Muscle of leg (tissue), 11 donors: ENCODE measurements around the gene CEND1. TPM values are rescaled to one million over a fixed set of nuclear protein-coding genes. Genes with fewer than 3 reads are reported as not detected.

Experiments
- DNase-seq: peaks from one replicate; pipeline ENCODE4 v3.0.0; 2013
- H3K27ac ChIP-seq: one replicate; pipeline ENCODE4 v1.5.1; 2013; ENCODE audit warnings: mild to moderate bottlenecking, low read length, control low read depth
- H3K27me3 ChIP-seq: one replicate; pipeline ENCODE4 v1.6.1; 2013; ENCODE audit warnings: low read length; ENCODE audit not compliant: control insufficient read depth, insufficient read depth
- H3K36me3 ChIP-seq: one replicate; pipeline ENCODE4 v1.6.1; 2013; ENCODE audit warnings: low read length; ENCODE audit not compliant: control insufficient read depth, insufficient read depth
- H3K4me1 ChIP-seq: one replicate; pipeline ENCODE4 v1.6.1; 2013; ENCODE audit warnings: low read length; ENCODE audit not compliant: control insufficient read depth, insufficient read depth
- H3K4me3 ChIP-seq: one replicate; pipeline ENCODE4 v1.5.1; 2013; ENCODE audit warnings: low read length, control low read depth
- H3K9me3 ChIP-seq: replicated peaks from 2 replicates; pipeline ENCODE4 v1.6.1; 2013; ENCODE audit warnings: low read depth, low read length; ENCODE audit not compliant: control insufficient read depth
- WGBS: methylation state at CpG from one replicate; pipeline ENCODE4 v1.1.5; 2013; ENCODE audit warnings: missing lambda C conversion rate; ENCODE audit not compliant: insufficient coverage; 5-methylcytosine and 5-hydroxymethylcytosine counted together
- polyA plus RNA-seq, 8 donors: library from polyadenylated mRNA; unstranded; fragments of 120-200 nt; gene quantifications; one replicate each; pipeline versions ENCODE4 v1.2.1 to v1.2.3, GENCODE V29; 2013; ENCODE audit warnings: inconsistent platforms in 1 of 8, low replicate concordance in 1 of 8; ENCODE audit not compliant: insufficient read length in 8 of 8, insufficient read depth in 1 of 8
- total RNA-seq: library from RNA; stranded (reverse); fragments of 120-200 nt; gene quantifications from one replicate; pipeline ENCODE4 v1.2.4, GENCODE V29; 2013

CEND1 gene
- total and polyA plus RNA-seq, 9 donors: 0.04 to 1.5 (median 0.56) TPM

DNA sequence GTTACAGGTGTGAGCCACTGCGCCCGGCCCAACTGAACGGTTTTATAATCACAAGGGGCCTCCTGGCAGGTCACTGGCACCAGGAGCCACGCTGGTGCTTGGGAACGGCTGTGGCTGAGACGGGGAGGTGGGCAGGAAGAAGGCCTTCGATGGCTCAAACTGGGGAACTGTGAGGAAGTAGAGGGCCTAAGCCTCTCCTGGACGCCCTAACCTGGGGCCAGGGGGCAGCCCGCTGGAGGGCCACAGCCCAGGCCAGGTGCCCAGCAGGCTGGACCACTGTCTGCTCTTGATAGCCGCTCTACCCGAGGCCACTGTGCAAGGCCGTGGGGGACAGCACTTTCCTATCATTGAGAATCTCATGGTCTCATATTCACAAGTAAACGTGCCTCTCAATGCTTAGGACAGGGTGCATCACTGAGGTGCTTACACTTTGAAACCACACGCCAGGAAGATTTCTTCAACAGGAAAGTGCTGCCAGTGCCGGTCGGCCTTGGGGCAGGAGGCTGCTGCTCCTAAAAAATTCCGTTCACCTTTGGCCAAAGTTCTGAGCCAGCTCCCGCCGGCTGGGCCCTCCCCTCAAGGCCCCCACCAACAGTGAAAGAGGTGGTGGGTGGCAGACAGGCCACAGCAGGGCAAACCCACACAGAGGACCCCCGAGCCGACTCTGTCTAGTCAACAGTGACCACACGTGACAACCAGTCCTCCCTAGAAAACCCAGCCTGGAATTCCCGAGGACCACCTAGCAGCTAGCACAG lies 19.8 kb downstream of the CEND1 start:
- H3K9me3 ChIP-seq: no peaks in the 10 kb centered on the region
- WGBS: 83% methylated on average over 12 of the region's 23 CpGs
- H3K4me1 ChIP-seq: peaks cover 2% of the 10 kb centered on the region
- H3K27me3 ChIP-seq: no peaks in the 10 kb centered on the region
- H3K36me3 ChIP-seq: peaks cover 78% of the 10 kb centered on the region
- H3K4me3 ChIP-seq: no peak overlapping the region
- no peak for DNase-seq
- no peak overlapping the region for H3K27ac ChIP-seq

DNA sequence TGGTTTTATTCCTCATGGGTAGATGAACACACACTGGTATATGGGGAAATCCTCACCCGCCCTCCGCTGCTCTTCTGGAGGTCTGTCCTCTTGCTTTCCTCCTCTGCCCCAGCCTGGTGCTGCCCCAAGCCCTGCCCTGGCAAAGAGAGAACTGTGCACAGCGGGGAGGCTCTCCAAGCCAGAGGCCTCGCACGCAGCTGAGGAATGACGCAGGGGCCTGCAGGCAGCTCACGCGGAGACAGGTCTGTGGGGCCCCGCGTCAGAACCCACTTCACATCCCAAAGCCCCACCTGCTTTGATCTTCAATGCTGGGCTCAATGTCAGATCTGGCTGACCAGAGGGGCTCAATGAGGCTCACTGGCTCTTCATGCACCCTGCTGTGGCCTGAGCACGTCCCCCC lies 22.7 kb downstream of the CEND1 start:
- Histone ChIP-seq H3K4me3 (no peak overlapping the region), H3K36me3 (peaks cover 74% of the 10 kb centered on the region), H3K27me3 (no peaks in the 10 kb centered on the region), H3K4me1 (no peaks in the 10 kb centered on the region), H3K9me3 (no peaks in the 10 kb centered on the region), H3K27ac (no peak overlapping the region)
- DNase-seq: no peak
- WGBS: 86% methylated on average over 10 of the region's 11 CpGs

DNA sequence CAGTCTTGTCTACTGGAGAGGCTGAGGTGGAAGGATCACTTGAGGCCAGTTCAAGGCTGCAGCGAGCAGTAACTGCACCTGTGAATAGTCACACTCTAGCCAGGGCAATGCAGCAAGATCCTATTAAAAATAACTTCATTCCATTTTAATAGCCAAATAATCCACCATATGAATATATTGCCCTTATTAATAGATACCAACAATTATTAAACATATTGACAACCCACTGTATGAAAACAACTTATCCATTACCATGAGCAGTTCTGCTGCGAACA lies 23.0 kb downstream of the CEND1 start:
- H3K36me3 ChIP-seq: peaks cover 74% of the 10 kb centered on the region
- DNase-seq: no peak
- WGBS: 100% methylated on average over 1 of the region's 2 CpGs

DNA sequence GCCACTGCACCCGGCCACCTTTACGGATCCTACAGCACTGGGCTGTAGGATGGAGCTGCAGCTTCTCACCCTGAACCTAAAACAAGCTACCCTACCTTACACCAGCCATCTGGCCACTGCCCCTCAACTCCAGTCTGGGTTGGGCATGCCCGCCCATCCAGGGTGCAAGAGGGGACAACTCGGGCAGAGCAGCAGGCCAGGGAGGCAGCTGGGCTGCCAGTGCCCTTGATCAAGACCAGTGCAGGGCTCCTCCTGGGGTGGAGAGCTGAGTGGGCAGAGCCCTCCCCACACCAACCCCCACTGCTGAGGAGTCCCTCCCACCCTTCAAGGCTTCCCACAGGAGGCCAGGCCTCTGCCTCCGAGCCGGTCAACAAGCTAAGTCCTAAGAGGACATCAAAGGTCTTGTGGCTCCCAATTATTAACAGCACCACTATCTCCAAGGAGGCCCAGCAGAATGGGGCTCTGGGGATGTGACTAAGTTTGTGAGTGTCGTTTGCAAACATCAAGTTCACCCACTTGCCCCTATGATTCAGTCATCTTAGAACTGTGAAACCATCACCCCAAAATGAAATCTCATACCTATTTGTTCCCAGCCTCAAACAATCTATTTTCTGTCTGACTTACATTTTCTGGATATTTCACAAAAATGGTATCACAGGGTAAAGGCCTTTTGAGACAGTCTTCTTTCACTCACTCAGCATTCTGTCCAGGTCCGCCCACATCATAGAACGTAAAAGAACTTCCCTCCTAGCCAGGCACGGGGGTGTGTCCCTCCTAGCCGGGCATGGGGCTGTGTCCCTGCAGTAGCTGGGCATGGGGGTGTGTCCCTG lies 23.6 kb downstream of the CEND1 start:
- Histone ChIP-seq H3K4me3 (no peak overlapping the region), H3K36me3 (peaks cover 74% of the 10 kb centered on the region), H3K27ac (no peak overlapping the region), H3K4me1 (no peaks in the 10 kb centered on the region), H3K27me3 (no peaks in the 10 kb centered on the region), H3K9me3 (no peaks in the 10 kb centered on the region)
- WGBS: 73% methylated on average over 3 of the region's 11 CpGs
- DNase-seq: no peak

More for the DNA sequence above, 23.0 kb downstream of the CEND1 start:
- Histone ChIP-seq H3K4me3 (no peak overlapping the region), H3K27me3 (no peaks in the 10 kb centered on the region), H3K27ac (no peak overlapping the region), H3K4me1 (no peaks in the 10 kb centered on the region), H3K9me3 (no peaks in the 10 kb centered on the region)

DNA sequence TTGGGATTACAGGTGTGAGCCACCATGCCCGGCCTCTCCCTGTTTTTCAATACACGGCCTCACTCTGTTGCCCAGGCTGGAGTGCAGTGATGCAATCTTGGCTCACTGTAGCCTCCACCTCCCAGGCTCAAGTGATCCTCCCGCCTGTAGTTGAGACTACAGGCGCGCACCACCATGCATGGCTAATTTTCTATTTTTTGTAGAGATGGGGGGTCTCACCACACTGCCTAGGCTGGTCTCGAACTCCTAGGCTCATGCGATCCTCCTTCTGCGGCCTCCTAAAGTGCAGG lies 24.1 kb downstream of the CEND1 start:
- H3K27me3 ChIP-seq: no peaks in the 10 kb centered on the region
- H3K9me3 ChIP-seq: no peaks in the 10 kb centered on the region
- no peak overlapping the region for H3K27ac ChIP-seq
- no peaks in the 10 kb centered on the region for H3K4me1 ChIP-seq
- peaks cover 72% of the 10 kb centered on the region for H3K36me3 ChIP-seq
- DNase-seq: no peak
- H3K4me3 ChIP-seq: no peak overlapping the region
- 91% methylated on average over 4 of the region's 8 CpGs for WGBS

DNA sequence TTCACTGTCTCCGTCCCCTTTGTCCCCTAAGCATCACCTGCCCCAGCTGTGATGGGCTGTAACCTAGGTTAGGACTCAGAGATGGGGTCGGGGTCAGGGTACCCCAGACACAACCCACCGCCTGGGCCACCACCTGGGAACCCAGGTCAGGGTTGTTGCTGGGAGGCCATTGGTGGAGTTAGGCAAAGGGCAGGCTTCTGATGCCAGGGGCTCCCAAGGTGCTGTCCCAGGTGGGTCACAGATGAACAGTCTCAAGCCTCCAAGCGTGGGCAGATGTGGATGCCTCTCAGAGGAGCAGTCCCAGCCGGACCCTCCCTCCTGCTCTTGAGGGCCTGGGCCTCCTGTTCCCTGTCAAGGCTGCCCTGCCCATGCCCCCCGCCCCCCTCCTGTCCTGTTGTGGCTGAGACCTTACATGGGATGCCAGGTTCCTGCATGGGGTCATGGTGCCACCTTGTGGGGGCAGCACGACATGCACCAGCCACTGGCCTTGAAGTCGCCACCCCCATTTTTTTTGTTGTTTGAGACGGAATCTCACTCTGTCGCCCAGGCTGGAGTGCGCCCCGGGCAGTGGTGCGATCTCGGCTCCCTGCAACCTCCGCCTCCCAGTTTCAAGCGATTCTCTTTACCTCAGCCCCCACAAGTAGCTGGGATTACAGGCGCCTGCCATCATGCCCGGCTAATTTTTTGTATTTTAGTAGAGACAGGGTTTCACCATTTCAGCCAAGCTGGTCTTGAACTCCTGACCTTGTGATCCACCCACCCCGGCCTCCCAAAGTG lies 24.7 kb downstream of the CEND1 start:
- Histone ChIP-seq H3K4me1 (no peaks in the 10 kb centered on the region), H3K9me3 (no peaks in the 10 kb centered on the region), H3K4me3 (no peak overlapping the region), H3K36me3 (peaks cover 70% of the 10 kb centered on the region), H3K27ac (no peak overlapping the region), H3K27me3 (no peaks in the 10 kb centered on the region)
- DNase-seq: no peak
- WGBS: 69% methylated on average over 11 of the region's 19 CpGs

DNA sequence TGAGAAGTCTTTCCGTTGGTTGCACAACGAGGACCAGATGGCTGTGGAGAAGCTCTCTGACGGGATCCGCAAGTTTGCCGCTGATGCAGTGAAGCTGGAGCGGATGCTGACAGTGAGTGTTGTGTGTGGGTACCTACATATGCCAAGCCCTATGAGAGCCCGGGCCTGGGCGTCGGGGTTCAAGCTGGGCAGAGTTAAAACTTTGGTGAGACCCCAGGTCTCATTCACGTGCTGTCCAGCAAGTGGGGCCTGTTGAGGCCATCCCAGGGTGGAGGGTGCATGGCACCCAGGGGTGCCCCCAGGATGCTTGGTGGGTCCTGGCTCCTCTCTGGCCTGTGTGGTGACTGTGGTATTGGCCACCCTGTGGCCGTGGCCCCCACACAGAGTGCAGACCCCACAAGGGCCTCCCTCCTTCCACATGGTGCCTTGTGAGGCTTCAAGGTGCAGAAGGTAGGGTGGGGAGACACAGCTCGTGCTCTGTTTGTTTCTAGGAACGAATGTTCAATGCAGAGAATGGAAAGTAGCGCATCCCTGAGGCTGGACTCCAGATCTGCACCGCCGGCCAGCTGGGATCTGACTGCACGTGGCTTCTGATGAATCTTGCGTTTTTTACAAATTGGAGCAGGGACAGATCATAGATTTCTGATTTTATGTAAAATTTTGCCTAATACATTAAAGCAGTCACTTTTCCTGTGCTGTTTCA lies 25.4 kb downstream of the CEND1 start:
- no peaks in the 10 kb centered on the region for H3K4me1 ChIP-seq
- DNase-seq: no peak
- 84% methylated on average over 14 of the region's 18 CpGs for WGBS
- peaks cover 72% of the 10 kb centered on the region for H3K36me3 ChIP-seq
- H3K27ac ChIP-seq: no peak overlapping the region
- H3K9me3 ChIP-seq: no peaks in the 10 kb centered on the region
- H3K4me3 ChIP-seq: no peak overlapping the region
- no peaks in the 10 kb centered on the region for H3K27me3 ChIP-seq

DNA sequence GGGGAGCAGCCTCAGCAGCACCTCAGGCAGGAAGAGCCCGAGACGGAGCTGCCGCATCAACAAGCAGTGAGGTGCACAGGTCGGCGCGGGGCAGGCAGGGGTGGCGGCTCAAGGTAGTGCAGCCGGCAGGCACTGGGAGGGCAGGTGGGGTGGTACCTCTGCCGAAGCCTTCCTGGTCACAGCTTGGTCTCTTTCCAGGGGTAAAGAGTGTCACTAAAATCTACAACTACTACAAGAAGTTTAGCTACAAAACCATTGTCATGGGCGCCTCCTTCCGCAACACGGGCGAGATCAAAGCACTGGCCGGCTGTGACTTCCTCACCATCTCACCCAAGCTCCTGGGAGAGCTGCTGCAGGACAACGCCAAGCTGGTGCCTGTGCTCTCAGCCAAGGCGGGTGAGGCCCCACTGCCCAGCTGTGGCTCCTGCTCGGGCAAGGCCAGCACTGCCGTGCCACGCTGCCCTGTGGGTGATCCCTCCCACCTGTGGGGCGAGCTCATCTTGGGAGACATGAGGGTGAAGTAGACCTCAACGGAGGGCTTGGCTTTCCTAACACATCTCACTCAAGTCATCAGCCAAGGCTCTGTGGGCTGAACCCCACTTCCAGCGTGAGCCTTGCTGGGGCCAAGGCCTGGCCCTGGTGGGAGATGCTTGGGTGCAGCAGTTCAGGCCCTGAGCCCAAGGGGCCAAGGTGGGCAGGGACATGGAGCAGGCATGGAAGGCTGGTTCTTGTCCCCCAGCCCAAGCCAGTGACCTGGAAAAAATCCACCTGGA lies 26.2 kb downstream of the CEND1 start:
- Histone ChIP-seq H3K9me3 (no peaks in the 10 kb centered on the region), H3K27ac (no peak overlapping the region), H3K27me3 (no peaks in the 10 kb centered on the region), H3K36me3 (peaks cover 74% of the 10 kb centered on the region), H3K4me1 (no peaks in the 10 kb centered on the region), H3K4me3 (no peak overlapping the region)
- 86% methylated on average over 17 of the region's 22 CpGs for WGBS
- DNase-seq: no peak

DNA sequence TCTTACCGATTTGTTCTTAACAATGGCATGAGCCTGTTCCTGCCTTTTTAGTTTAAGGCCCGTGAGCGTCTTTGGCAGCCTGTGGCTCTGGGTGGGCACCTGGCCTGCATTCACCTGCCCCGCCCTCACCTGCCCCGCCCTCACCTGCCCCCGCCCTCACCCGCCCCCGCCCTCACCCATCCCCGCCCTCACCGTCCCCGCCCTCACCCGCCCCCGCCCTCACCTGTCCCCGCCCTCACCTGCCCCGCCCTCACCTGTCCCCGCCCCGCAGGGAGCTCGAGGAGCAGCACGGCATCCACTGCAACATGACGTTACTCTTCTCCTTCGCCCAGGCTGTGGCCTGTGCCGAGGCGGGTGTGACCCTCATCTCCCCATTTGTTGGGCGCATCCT lies 26.8 kb downstream of the CEND1 start:
- 84% methylated on average over 5 of the region's 24 CpGs for WGBS
- Histone ChIP-seq H3K9me3 (no peaks in the 10 kb centered on the region), H3K4me1 (no peaks in the 10 kb centered on the region), H3K4me3 (no peak overlapping the region), H3K27ac (no peak overlapping the region), H3K27me3 (no peaks in the 10 kb centered on the region), H3K36me3 (peaks cover 74% of the 10 kb centered on the region)
- no peak for DNase-seq
